ENCODE data around the gene FSIP1.

Gene FSIP1

DNA sequence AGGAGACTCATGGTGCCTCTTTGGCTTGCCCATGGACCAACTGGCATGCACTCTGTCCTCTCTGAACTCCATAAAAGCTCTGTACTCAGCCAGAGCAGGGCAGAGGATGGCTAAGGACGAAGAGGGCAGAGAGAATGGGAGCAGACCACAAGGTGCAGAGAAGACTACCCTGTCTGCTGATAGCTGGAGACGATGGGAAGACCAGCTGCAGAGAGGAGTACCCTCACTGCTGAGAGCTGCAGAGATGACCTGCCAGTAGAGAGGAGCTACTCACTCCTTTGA lies 136.7 kb downstream of the FSIP1 start:
- no peaks in the 10 kb centered on the region for H3K36me3 ChIP-seq (ENCODE audit: control insufficient read depth, insufficient read depth, low read length)
- H3K27me3 ChIP-seq (replicated peaks; ENCODE audit: control insufficient read depth, insufficient read depth, low read length): no peaks in the 10 kb centered on the region; the same call in 1 of the 2 replicates
- no peak for DNase-seq (ENCODE audit: extremely low read depth, insufficient read length)
- TF ChIP-seq, protein P1, sequence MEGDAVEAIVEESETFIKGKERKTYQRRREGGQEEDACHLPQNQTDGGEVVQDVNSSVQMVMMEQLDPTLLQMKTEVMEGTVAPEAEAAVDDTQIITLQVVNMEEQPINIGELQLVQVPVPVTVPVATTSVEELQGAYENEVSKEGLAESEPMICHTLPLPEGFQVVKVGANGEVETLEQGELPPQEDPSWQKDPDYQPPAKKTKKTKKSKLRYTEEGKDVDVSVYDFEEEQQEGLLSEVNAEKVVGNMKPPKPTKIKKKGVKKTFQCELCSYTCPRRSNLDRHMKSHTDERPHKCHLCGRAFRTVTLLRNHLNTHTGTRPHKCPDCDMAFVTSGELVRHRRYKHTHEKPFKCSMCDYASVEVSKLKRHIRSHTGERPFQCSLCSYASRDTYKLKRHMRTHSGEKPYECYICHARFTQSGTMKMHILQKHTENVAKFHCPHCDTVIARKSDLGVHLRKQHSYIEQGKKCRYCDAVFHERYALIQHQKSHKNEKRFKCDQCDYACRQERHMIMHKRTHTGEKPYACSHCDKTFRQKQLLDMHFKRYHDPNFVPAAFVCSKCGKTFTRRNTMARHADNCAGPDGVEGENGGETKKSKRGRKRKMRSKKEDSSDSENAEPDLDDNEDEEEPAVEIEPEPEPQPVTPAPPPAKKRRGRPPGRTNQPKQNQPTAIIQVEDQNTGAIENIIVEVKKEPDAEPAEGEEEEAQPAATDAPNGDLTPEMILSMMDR (IDR thresholded peaks at IDR 0.05; ENCODE audit: insufficient read depth, low read length, poor library complexity, severe bottlenecking): no peak
- H3K4me3 ChIP-seq (replicated peaks; ENCODE audit: low read depth, low read length): no peak overlapping the region

DNA sequence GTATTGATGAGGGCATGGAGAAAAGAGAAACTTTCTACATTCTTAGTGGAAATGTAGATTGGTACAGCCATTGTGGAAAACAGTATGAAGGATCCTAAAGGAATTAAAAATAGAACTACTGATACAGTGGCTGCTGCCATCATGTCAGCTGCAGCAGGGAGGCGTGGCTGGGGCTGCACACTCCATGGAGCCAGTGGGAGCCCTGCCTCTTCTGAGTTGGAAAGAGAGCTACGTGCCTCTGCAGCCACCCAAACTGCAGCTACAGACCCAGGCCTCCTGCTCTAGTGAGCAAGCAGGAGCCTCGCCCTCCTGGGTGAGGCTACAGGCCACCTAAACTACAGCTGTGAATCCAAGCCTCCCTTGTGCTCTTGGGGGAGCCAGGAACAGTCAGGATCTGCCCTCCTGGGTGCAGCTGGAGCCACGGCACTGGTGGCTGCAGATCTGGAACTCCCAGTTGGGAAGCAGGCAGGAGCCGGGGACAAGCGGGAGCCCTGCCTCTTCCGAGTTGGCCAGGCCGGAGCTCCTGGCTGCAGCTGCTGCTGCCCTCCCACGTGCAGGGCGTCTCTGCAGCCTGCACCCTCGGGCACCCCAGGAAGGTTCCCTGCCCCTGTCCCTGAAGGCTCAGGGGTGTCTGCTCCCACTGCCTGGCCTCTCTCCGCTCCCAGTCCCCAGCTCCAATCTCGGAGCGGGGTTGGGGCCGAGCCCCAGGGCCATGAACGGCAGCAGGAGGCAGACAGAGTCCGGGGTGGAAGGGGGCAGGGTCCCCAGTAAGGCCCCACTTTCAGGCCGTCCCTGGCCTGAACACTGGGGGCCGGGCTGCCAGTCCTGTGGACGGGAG lies 137.3 kb downstream of the FSIP1 start:
- no peaks in the 10 kb centered on the region; the same call in 1 of the 2 replicates for H3K27me3 ChIP-seq (replicated peaks; ENCODE audit: control insufficient read depth, insufficient read depth, low read length)
- DNase-seq (ENCODE audit: extremely low read depth, insufficient read length): no peak
- no peaks in the 10 kb centered on the region for H3K36me3 ChIP-seq (ENCODE audit: control insufficient read depth, insufficient read depth, low read length)
- no peak overlapping the region for H3K4me3 ChIP-seq (replicated peaks; ENCODE audit: low read depth, low read length)
- TF ChIP-seq, protein P1 (IDR thresholded peaks at IDR 0.05; ENCODE audit: insufficient read depth, low read length, poor library complexity, severe bottlenecking): no peak

DNA sequence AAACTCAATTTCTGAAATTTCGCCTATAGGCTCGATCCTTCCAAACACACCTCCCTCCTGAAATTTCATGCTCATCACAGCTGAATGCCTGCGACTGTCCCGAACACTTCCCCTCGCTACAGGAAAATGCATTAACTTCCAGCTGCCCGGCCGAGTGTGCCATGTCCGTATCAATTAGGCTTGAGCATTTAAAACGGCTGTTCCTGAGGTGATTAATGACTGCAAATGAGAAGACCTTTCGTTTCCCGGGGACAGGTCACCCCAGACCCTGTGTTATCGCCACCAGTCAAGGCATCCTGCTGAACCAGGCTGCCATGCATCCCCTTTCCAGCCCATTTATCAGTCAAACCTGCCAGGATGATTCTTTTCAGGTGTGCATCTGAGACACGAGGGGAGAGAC lies 138.5 kb downstream of the FSIP1 start:
- DNase-seq (ENCODE audit: extremely low read depth, insufficient read length): no peak
- TF ChIP-seq, protein P1 (IDR thresholded peaks at IDR 0.05; ENCODE audit: insufficient read depth, low read length, poor library complexity, severe bottlenecking): no peak
- Histone ChIP-seq H3K4me3 (replicated peaks; ENCODE audit: low read depth, low read length) (no peak overlapping the region), H3K36me3 (ENCODE audit: control insufficient read depth, insufficient read depth, low read length) (no peaks in the 10 kb centered on the region), H3K27me3 (replicated peaks; ENCODE audit: control insufficient read depth, insufficient read depth, low read length) (no peaks in the 10 kb centered on the region; the same call in 1 of the 2 replicates)

DNA sequence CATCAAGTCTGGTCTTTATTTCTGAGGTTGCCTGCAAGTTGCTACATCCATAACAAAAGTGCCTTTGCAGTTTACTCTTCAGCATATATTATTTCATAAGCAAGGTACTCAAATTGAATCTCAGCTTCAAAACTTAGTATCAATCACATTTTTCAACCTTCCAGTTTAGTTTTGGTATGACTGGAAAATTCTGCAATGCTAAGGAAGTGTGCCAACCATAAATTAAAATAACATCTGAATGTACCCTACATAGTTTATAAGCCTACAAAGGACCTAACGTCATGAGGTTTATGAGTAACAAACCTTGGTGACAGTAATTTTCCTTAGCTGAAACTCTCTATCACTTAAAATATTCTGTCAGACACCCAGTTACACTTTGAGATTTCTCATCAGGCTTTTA lies 138.9 kb downstream of the FSIP1 start:
- TF ChIP-seq, protein P1 (IDR thresholded peaks at IDR 0.05; ENCODE audit: insufficient read depth, low read length, poor library complexity, severe bottlenecking): no peak
- H3K27me3 ChIP-seq (replicated peaks; ENCODE audit: control insufficient read depth, insufficient read depth, low read length): no peaks in the 10 kb centered on the region; the same call in 1 of the 2 replicates
- no peak for DNase-seq (ENCODE audit: extremely low read depth, insufficient read length)
- no peak overlapping the region for H3K4me3 ChIP-seq (replicated peaks; ENCODE audit: low read depth, low read length)
- H3K36me3 ChIP-seq (ENCODE audit: control insufficient read depth, insufficient read depth, low read length): no peaks in the 10 kb centered on the region

DNA sequence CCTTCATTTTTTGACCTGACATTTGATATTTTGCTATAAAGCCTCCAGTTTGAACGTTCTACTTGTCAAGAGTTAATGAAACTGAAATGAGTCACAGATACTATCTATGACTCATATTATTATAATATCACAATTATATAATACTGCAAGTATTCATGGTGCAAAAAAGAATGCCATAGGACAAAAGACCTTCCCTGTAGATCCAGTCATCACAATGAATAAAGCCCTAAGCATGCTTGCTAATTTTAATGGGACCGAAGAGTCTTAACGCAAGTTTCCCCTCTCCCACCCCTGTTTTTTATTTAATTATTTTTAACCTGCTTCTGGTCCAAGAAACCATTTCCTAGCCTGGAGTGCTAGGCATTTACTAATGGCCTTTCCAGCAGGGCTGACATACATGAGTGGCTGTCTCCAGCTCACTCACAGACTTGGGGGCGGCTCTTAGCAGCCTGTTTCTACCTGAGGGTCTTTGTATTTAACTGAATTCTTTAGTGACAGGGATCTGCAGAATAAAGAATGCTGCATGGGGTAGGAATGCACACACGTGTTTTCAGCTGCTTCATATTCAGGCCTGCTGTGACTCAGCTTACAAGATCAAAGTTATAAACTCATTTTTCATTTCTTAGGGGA lies 140.5 kb downstream of the FSIP1 start:
- TF ChIP-seq, protein P1 (IDR thresholded peaks at IDR 0.05; ENCODE audit: insufficient read depth, low read length, poor library complexity, severe bottlenecking): no peak
- Histone ChIP-seq H3K36me3 (ENCODE audit: control insufficient read depth, insufficient read depth, low read length) (no peaks in the 10 kb centered on the region), H3K4me3 (replicated peaks; ENCODE audit: low read depth, low read length) (no peak overlapping the region), H3K27me3 (replicated peaks; ENCODE audit: control insufficient read depth, insufficient read depth, low read length) (no peaks in the 10 kb centered on the region; the same call in none of the 2 replicates)
- no peak for DNase-seq (ENCODE audit: extremely low read depth, insufficient read length)

All from GM06990 (cell line).